ENCODE measurements around the gene LYG1. TPM values are rescaled to one million over a fixed set of nuclear protein-coding genes. Genes with fewer than 3 reads are reported as not detected.
A peak's percentile ranks its signal among the peaks of the same experiment; 100 is the strongest.

Gene LYG1
- total and polyA plus RNA-seq, 9 of the 15 experiments (the other 6 are each of a cell fraction or from before 2014, with no cell fraction given) = 0.64 to 2.6 (median 1.2) TPM

GRCh38 chr2:99335911-99336803, 35.2 kb upstream of the LYG1 start, which contains the start of gene TXNDC9 (continued):
- TF ChIP-seq ZNF143 (CRISPR knock-in tag; IDR thresholded peaks at IDR 0.05) (peak; percentile 99), ZBTB7A (IDR thresholded peaks at IDR 0.05; ENCODE audit: borderline replicate concordance, control insufficient read depth, low read depth, low read length) (no peak), E4F1 (CRISPR knock-in tag; IDR thresholded peaks at IDR 0.05; ENCODE audit: borderline replicate concordance) (no peak), NCOA4 (IDR thresholded peaks at IDR 0.05; ENCODE audit: partially characterized antibody) (no peak), RB1 (IDR thresholded peaks at IDR 0.05; ENCODE audit: low read depth) (peak; percentile 81), TBP (optimal IDR thresholded peaks at IDR 0.05; ENCODE audit: low read depth, low read length) (peak; percentile 83), ZNF324 (CRISPR knock-in tag; IDR thresholded peaks at IDR 0.05) (no peak), JUND (IDR thresholded peaks at IDR 0.05; ENCODE audit: borderline replicate concordance, low read depth, low read length) (peak; percentile 50), JUND (tag; IDR thresholded peaks at IDR 0.05; ENCODE audit: borderline replicate concordance, low read depth, low read length) (peak; percentile 46; the same call in 1 of the 3 replicates), ZNF444 (CRISPR knock-in tag; IDR thresholded peaks at IDR 0.05) (0 out of 2 replicates have a peak, but pooled peaks have one; percentile 6), MCM5 (IDR thresholded peaks at IDR 0.05; ENCODE audit: low read depth) (no peak), ZNF280A (IDR thresholded peaks at IDR 0.05; ENCODE audit: low read depth, partially characterized antibody) (no peak), FOXK1 (CRISPR knock-in tag; IDR thresholded peaks at IDR 0.05; ENCODE audit: borderline replicate concordance) (no peak), MAFF (IDR thresholded peaks at IDR 0.05; ENCODE audit: low read length) (0 out of 2 replicates have a peak, but pooled peaks have one; percentile 6), ZNF431 (CRISPR knock-in tag; IDR thresholded peaks at IDR 0.05) (peak; percentile 58), GMEB1 (CRISPR knock-in tag; IDR thresholded peaks at IDR 0.05) (peak; percentile 89), SRSF9 (IDR thresholded peaks at IDR 0.05; ENCODE audit: borderline replicate concordance, low read depth, low read length) (no peak), CBFA2T3 (IDR thresholded peaks at IDR 0.05) (no peak), NCOR1 (IDR thresholded peaks at IDR 0.05) (peak; percentile 31; the same call in 1 of the 2 replicates), ZNF140 (CRISPR knock-in tag; IDR thresholded peaks at IDR 0.05) (no peak), ZBTB2 (IDR thresholded peaks at IDR 0.05) (peak; percentile 79), ZNF586 (CRISPR knock-in tag; conservative IDR thresholded peaks at IDR 0.05) (no peak)
